ENCODE data around the gene EXOC4. TPM values are rescaled to one million over a fixed set of nuclear protein-coding genes. Genes with fewer than 3 reads are reported as not detected.

Gene EXOC4
- total and polyA plus RNA-seq, 9 donors: 26.8 to 80.5 (median 70.7) TPM

GRCh38 chr7:133746847-133747246 is 494.0 kb downstream of the EXOC4 start:
- intact Hi-C loops (cut with DNase I): no loop called here
- WGBS, 3 donors: 46 to 48% (median 47%) methylated on average over 2 of the region's 2 CpGs

GRCh38 chr7:133748443-133749407 is 495.8 kb downstream of the EXOC4 start:
- no peak for TF ChIP-seq POLR2A (IDR thresholded peaks at IDR 0.05)
- TF ChIP-seq CTCF (IDR thresholded peaks at IDR 0.05): no peak
- no peak for TF ChIP-seq EP300 (IDR thresholded peaks at IDR 0.05)
- Histone ChIP-seq H3K27me3 (no peaks in the 10 kb centered on the region), H3K4me1 (ENCODE audit: insufficient read depth) (no peaks in the 10 kb centered on the region), H3K27ac (no peak overlapping the region), H3K4me3 (no peak overlapping the region), H3K36me3 (no peaks in the 10 kb centered on the region), H3K9me3 (no peaks in the 10 kb centered on the region)
- intact Hi-C loops (cut with DNase I): no loop called here
- no peak for DNase-seq
- WGBS, 3 donors: 75 to 84% (median 78%) methylated on average over 4 of the region's 4 CpGs

More at GRCh38 chr7:133746847-133747246, 494.0 kb downstream of the EXOC4 start:
- Histone ChIP-seq H3K9me3 (no peaks in the 10 kb centered on the region), H3K36me3 (no peaks in the 10 kb centered on the region), H3K27ac (no peak overlapping the region), H3K4me3 (no peak overlapping the region), H3K4me1 (ENCODE audit: insufficient read depth) (no peaks in the 10 kb centered on the region), H3K27me3 (no peaks in the 10 kb centered on the region)
- TF ChIP-seq POLR2A (IDR thresholded peaks at IDR 0.05) (no peak), EP300 (IDR thresholded peaks at IDR 0.05) (no peak), CTCF (IDR thresholded peaks at IDR 0.05) (no peak)
- no peak for DNase-seq

- Histone ChIP-seq H3K9me3 (no peaks in the 10 kb centered on the region), H3K4me3 (no peak overlapping the region), H3K4me1 (ENCODE audit: insufficient read depth) (no peaks in the 10 kb centered on the region), H3K36me3 (no peaks in the 10 kb centered on the region), H3K27ac (no peak overlapping the region), H3K27me3 (no peaks in the 10 kb centered on the region)
- WGBS, 3 donors: 81 to 97% (median 95%) methylated on average over 3 of the region's 3 CpGs
- intact Hi-C loops (cut with DNase I): no loop called here
- TF ChIP-seq POLR2A (IDR thresholded peaks at IDR 0.05) (no peak), EP300 (IDR thresholded peaks at IDR 0.05) (no peak), CTCF (IDR thresholded peaks at IDR 0.05) (no peak)
- no peak for DNase-seq
Observed at GRCh38 chr7:133750287-133750686, 497.4 kb downstream of the EXOC4 start.

DNA sequence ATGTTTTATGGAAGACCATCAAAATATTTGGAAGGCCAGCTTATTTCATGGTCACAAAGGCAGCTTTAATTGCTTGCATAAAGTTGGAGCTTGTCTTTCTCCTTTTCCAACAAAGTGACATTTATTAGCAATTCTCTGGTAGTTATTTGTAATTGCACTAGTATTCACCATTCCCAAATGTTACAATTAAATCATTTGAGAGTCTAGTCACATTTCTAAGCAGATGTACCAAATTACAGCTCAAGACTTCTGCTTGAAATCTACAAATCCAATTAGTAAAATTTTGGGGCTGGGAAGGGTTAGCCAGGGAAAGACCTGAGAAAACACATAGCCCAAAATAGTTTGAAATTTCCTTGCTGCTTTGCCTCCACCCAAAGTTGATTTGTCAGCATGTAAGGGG is 498.2 kb downstream of the EXOC4 start:
- TF ChIP-seq EP300 (IDR thresholded peaks at IDR 0.05) (no peak), CTCF (IDR thresholded peaks at IDR 0.05) (no peak), POLR2A (IDR thresholded peaks at IDR 0.05) (no peak)
- DNase-seq: no peak
- Histone ChIP-seq H3K4me3 (no peak overlapping the region), H3K27me3 (no peaks in the 10 kb centered on the region), H3K9me3 (no peaks in the 10 kb centered on the region), H3K36me3 (no peaks in the 10 kb centered on the region), H3K27ac (no peak overlapping the region), H3K4me1 (ENCODE audit: insufficient read depth) (no peaks in the 10 kb centered on the region)
- intact Hi-C loops (cut with DNase I): no loop called here

Data from ovary (tissue), 9 donors.